PC-3 (cell line): ENCODE measurements around the gene PTCD1. TPM values are rescaled to one million over a fixed set of nuclear protein-coding genes. Genes with fewer than 3 reads are reported as not detected.
A peak's percentile ranks its signal among the peaks of the same experiment; 100 is the strongest.

Source experiments
- ATAC-seq: fragments of 200-7000 bp; cut with Tn5 transposase; 2 replicates; pipeline ENCODE4 v1.9.1; 2020; ENCODE audit warnings: mild to moderate bottlenecking, moderate library complexity
- BruUV-seq: library from RNA; stranded (reverse); fragments of 400-500 nt; replicated peaks from 2 replicates; lab custom pipeline; 2021; lab: Mats Ljungman, UMichigan
- CTCF ChIA-PET: fragments of 300-600 bp; sonication (Branson Sonifier 250); formaldehyde crosslinking; loops from one replicate; lab custom pipeline; 2022; ENCODE audit warnings: antibody characterized with exemption; lab: Charles Lee
- POLR2A ChIA-PET: fragments of 300-600 bp; sonication (Branson Sonifier 250); formaldehyde crosslinking; loops from one replicate; lab custom pipeline; 2022; ENCODE audit warnings: antibody characterized with exemption; ENCODE audit not compliant: unreplicated experiment; lab: Charles Lee
- DNase-seq: peaks from one replicate; pipeline ENCODE4 v3.0.0-alpha.2; 2015
- H2AFZ ChIP-seq: fragments of 300-600 bp; sonication (generic); 2 replicates; pipeline ENCODE4 v1.6.0; 2016; ENCODE audit warnings: antibody characterized with exemption, low read length
- H3F3A ChIP-seq: fragments of 300-600 bp; sonication (generic); one replicate; pipeline ENCODE4 v1.6.0; 2017; ENCODE audit warnings: antibody characterized with exemption, low read length, control low read depth, mild to moderate bottlenecking; ENCODE audit not compliant: unreplicated experiment
- H3K27ac ChIP-seq: fragments of 300-600 bp; sonication (generic); 2 replicates; pipeline ENCODE4 v1.5.1; 2016; ENCODE audit warnings: mild to moderate bottlenecking, low read length
- H3K27me3 ChIP-seq: fragments of 300-600 bp; sonication (generic); 2 replicates; pipeline ENCODE4 v1.6.1; 2016; ENCODE audit warnings: low read length, mixed read lengths
- H3K36me3 ChIP-seq: fragments of 300-600 bp; sonication (generic); 2 replicates; pipeline ENCODE4 v1.6.1; 2016; ENCODE audit warnings: low read depth, mixed run types, low read length, mixed read lengths
- H3K4me1 ChIP-seq: fragments of 300-600 bp; sonication (generic); 2 replicates; pipeline ENCODE4 v1.5.1; 2016; ENCODE audit warnings: low read length; ENCODE audit not compliant: insufficient read depth
- H3K4me2 ChIP-seq: fragments of 300-600 bp; sonication (generic); 2 replicates; pipeline ENCODE4 v1.6.0; 2016; ENCODE audit warnings: low read length
- H3K4me3 ChIP-seq: fragments of 300-600 bp; sonication (generic); 2 replicates; pipeline ENCODE4 v1.5.1; 2016; ENCODE audit warnings: mild to moderate bottlenecking, low read length, mixed read lengths
- H3K79me2 ChIP-seq: fragments of 300-600 bp; sonication (generic); 2 replicates; pipeline ENCODE4 v1.6.1; 2017; ENCODE audit warnings: low read length, mixed read lengths
- H3K9ac ChIP-seq: fragments of 300-600 bp; sonication (generic); 2 replicates; pipeline ENCODE4 v1.6.0; 2016; ENCODE audit warnings: mild to moderate bottlenecking, low read length
- H3K9me2 ChIP-seq: fragments of 300-600 bp; sonication (generic); replicated peaks from 2 replicates; pipeline ENCODE4 v1.6.1; 2016; ENCODE audit warnings: mixed run types, low read length, mixed read lengths
- H3K9me3 ChIP-seq: fragments of 300-600 bp; sonication (generic); 2 replicates; pipeline ENCODE4 v1.6.1; 2016; ENCODE audit warnings: low read length, mixed read lengths
- H4K20me1 ChIP-seq: fragments of 300-600 bp; sonication (generic); 2 replicates; pipeline ENCODE4 v1.6.1; 2016; ENCODE audit warnings: low read length, mixed read lengths
- CTCF ChIP-seq: fragments of 300-600 bp; sonication (generic); conservative IDR thresholded peaks from 2 replicates; pipeline ENCODE4 v1.5.1; 2017; ENCODE audit warnings: antibody characterized with exemption, low read depth, mild to moderate bottlenecking, low read length
- EZH2 ChIP-seq: fragments of 300-600 bp; sonication (generic); IDR thresholded peaks from one replicate; pipeline ENCODE4 v1.6.1; 2017; ENCODE audit warnings: antibody characterized with exemption, mild to moderate bottlenecking, low read length; ENCODE audit not compliant: unreplicated experiment
- EZH2phosphoT487 ChIP-seq: fragments of 300-600 bp; sonication (generic); IDR thresholded peaks from 2 replicates; pipeline ENCODE4 v1.6.1; 2018; ENCODE audit warnings: mild to moderate bottlenecking, antibody characterized with exemption, low read length, borderline replicate concordance
- intact Hi-C: fragments of 100-400 bp; cut with micrococcal nuclease; formaldehyde crosslinking; loops from 2 replicates; pipeline ENCODE4 v1.9.0; 2023
- total RNA-seq: library from RNA; depleted of rRNA; stranded (reverse); fragments of >200 nt; gene quantifications from 2 replicates; pipeline ENCODE4 v1.2.3, GENCODE V29; 2014

The PTCD1 gene
- total RNA-seq, 1 experiment from 2014 or later, result 10.4 TPM

GRCh38 chr7:99478464-99479440 is 40.2 kb upstream of the PTCD1 start:
- no peaks in the 10 kb centered on the region for H3F3A ChIP-seq
- peaks cover 10% of the 10 kb centered on the region; the same call in 1 of the 2 replicates for H3K36me3 ChIP-seq
- no peak overlapping the region for H3K27ac ChIP-seq
- intact Hi-C loops, result no loop called here
- H3K79me2 ChIP-seq, result peaks cover 49% of the 10 kb centered on the region
- TF ChIP-seq EZH2 (no peak), CTCF (no peak), EZH2phosphoT487 (no peak)
- H3K4me2 ChIP-seq, result no peak overlapping the region
- no peaks in the 10 kb centered on the region for H3K27me3 ChIP-seq
- peaks cover 4% of the 10 kb centered on the region; the same call in 1 of the 2 replicates for H3K4me1 ChIP-seq
- H2AFZ ChIP-seq, result no peak overlapping the region
- ChIA-PET CTCF (no interaction called here), POLR2A (no interaction called here)
- no TSS peak for BruUV-seq
- ATAC-seq (0 out of 2 replicates have a peak, but pooled peaks have one; percentile 15), DNase-seq (no peak)
- H3K9me3 ChIP-seq, result no peaks in the 10 kb centered on the region
- H3K9ac ChIP-seq, result no peak overlapping the region
- H4K20me1 ChIP-seq, result no peaks in the 10 kb centered on the region
- no peaks in the 10 kb centered on the region for H3K9me2 ChIP-seq
- no peak overlapping the region for H3K4me3 ChIP-seq

GRCh38 chr7:99476107-99476506 is 37.5 kb upstream of the PTCD1 start:
- no peak overlapping the region for H3K9ac ChIP-seq
- H4K20me1 ChIP-seq, result no peaks in the 10 kb centered on the region
- DNase-seq, result no peak
- no TSS peak for BruUV-seq
- H3K9me3 ChIP-seq, result no peaks in the 10 kb centered on the region
- H3F3A ChIP-seq, result no peaks in the 10 kb centered on the region
- TF ChIP-seq EZH2phosphoT487 (no peak), EZH2 (no peak), CTCF (no peak)
- no peak overlapping the region for H2AFZ ChIP-seq
- H3K27ac ChIP-seq, result no peak overlapping the region
- peaks cover 5% of the 10 kb centered on the region; the same call in 1 of the 2 replicates for H3K4me1 ChIP-seq
- no peak overlapping the region for H3K4me2 ChIP-seq
- CTCF ChIA-PET, result no interaction called here
- peaks cover 10% of the 10 kb centered on the region; the same call in 1 of the 2 replicates for H3K36me3 ChIP-seq
- POLR2A ChIA-PET, result no interaction called here
- H3K9me2 ChIP-seq, result no peaks in the 10 kb centered on the region
- H3K79me2 ChIP-seq, result peaks cover 60% of the 10 kb centered on the region
- intact Hi-C loops, result no loop called here
- no peaks in the 10 kb centered on the region for H3K27me3 ChIP-seq
- no peak for ATAC-seq
- no peak overlapping the region for H3K4me3 ChIP-seq

GRCh38 chr7:99473315-99473596 is 34.7 kb upstream of the PTCD1 start:
- H3K9ac ChIP-seq, result peak overlapping the region; percentile 93
- no peaks in the 10 kb centered on the region for H4K20me1 ChIP-seq
- peak overlapping the region; percentile 39; the same call in 1 of the 2 replicates for H3K27ac ChIP-seq
- intact Hi-C loops, result loop anchor here (2.0 kb wide), 1 partner anchor 34 kb away; no protein-coding TSS in a partner anchor
- no peaks in the 10 kb centered on the region; the same call in 1 of the 2 replicates for H3K36me3 ChIP-seq
- TF ChIP-seq EZH2 (no peak), CTCF (no peak), EZH2phosphoT487 (no peak)
- no peaks in the 10 kb centered on the region for H3K27me3 ChIP-seq
- no peaks in the 10 kb centered on the region for H3K9me2 ChIP-seq
- peaks cover 5% of the 10 kb centered on the region; the same call in 1 of the 2 replicates for H3K4me1 ChIP-seq
- BruUV-seq, result no TSS peak
- H3K9me3 ChIP-seq, result no peaks in the 10 kb centered on the region
- H3K79me2 ChIP-seq, result peaks cover 53% of the 10 kb centered on the region
- DNase-seq (peak; percentile 68), ATAC-seq (peak; percentile 43)
- no peaks in the 10 kb centered on the region for H3F3A ChIP-seq
- H3K4me3 ChIP-seq, result peak overlapping the region; percentile 83
- peak overlapping the region; percentile 95 for H3K4me2 ChIP-seq
- POLR2A ChIA-PET, result no interaction called here
- H2AFZ ChIP-seq, result peak overlapping the region; percentile 83
- CTCF ChIA-PET, result interaction anchor here (0.6 kb wide), 1 partner anchor 521 kb away, joined by 3 read pairs; no protein-coding TSS in a partner anchor
